GM21381 (cell line): ENCODE data around the gene H6PD.

Source experiments
- ATAC-seq: cut with Tn5 transposase; IDR thresholded peaks from one replicate; pipeline ENCODE4 v1.9.1; 2021; ENCODE audit warnings: mild to moderate bottlenecking, moderate library complexity; ENCODE audit not compliant: unreplicated experiment

H6PD gene

GRCh38 chr1:9234223-9235095 lies at the start of gene H6PD:
H6PD (plus strand) TSS chr1:9234774; CDS start chr1:9244935, 10,161 bp downstream.
- peak; percentile 70 for ATAC-seq

GRCh38 chr1:9186082-9186859 lies 48.3 kb upstream of the H6PD start:
- no peak for ATAC-seq

DNA sequence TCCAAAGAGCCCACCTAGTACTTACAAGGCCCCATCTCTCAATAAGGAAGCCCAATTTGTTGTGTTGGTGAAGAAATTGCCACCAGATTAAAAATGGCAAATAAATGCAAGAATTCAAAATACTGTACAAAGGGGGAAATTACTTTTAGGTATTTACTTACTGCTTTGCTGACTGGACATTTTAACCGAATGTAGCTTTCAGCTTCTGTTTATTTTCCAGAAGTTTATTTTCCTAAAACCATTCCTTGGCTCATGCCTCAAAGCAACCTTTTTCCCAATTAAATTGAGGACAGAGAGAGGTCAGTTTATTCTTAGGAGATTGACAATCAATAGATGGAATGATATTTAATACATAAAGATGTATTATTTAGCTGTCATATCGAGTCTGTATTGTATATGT lies 47.6 kb upstream of the H6PD start:
- no peak for ATAC-seq

- ATAC-seq: no peak
Observed at GRCh38 chr1:9190234-9190633, 44.3 kb upstream of the H6PD start.

- no peak for ATAC-seq
Observed at GRCh38 chr1:9191231-9191630, 43.3 kb upstream of the H6PD start.

- no peak for ATAC-seq
Observed at GRCh38 chr1:9192578-9193232, 41.9 kb upstream of the H6PD start.

DNA sequence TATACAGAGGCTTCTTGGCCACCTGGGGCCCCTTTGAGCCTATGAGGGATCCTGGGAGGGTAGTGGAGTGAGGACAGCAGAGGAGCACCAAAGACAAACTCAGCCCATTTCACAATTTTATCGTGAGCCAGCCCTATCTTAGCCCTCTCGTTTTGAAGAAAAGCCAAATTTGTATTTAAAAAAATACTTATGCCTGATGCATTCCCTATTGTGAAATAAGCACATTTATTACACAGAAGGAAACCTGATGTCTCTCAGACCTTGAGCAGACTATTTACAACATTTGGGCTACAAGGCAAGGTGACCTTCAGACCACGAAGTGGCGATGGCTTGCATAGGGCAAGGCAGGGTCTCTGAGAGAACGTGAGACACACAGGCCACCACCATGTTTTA lies 41.3 kb upstream of the H6PD start:
- ATAC-seq: no peak

DNA sequence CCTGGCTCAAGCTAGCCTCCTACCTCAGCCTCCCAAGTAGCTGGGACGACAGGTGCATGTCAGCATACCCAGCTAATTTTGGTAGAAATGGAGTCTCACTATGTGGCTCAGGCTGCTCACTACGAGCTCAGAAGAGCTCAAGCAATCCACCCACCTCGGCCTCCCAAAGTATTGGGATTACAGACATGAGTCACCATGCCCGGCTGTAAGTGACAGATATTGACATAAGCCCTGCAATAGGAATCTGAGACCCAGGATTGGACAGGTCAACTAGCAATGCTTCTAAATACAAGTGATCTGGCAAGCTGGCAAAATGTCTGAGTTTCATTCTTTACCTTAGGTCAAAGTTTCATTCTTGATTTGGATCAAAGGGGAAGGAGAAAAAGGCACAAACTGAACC lies 40.5 kb upstream of the H6PD start:
- no peak for ATAC-seq

GRCh38 chr1:9195651-9196050 lies 38.9 kb upstream of the H6PD start:
- no peak for ATAC-seq

GRCh38 chr1:9196129-9197040 lies 38.2 kb upstream of the H6PD start:
- ATAC-seq: peak; percentile 60

DNA sequence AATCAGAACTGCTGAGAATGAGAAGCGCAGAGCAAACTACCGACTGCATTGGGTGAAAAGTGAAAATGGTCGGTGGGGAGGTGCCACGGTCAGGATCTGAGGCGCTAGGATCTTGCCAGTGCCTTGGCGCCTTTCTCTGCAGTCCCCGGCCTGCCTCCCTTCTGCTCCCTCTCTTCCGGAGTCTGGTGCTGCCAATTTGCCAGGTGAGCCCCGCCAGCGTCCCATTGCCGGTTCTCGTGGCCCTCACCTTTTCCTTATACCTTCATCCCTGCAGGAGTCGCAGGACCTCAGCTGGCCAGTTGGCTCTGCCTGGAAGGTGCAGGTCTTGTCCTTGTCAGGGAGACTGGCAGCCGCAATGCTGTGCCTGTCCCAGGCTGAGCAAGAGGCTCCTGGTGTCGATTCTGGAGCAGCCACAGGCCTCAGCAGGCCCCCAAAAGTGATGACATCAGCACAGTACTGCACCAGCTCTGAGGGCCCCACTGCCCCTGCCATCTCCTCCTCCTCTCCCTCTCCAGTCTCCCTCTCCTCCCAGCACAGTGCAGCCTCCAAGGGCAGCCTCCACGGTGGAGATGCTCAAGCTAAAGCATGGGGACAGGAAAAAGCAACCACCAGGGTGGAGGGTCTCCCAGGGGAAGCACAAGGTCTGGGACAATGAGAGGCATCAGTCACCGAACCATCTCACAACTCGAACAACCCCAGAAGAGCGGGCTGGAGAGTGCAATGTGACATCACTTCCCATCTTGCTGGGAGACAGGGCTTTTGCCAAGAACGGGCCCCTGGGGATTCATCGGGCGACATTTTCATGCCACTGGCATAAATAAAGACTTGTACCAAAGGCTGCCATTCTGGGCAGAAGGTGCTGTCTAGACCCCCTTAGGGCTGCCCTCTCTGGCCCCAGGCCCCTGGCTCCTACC lies 37.1 kb upstream of the H6PD start:
- no peak for ATAC-seq

DNA sequence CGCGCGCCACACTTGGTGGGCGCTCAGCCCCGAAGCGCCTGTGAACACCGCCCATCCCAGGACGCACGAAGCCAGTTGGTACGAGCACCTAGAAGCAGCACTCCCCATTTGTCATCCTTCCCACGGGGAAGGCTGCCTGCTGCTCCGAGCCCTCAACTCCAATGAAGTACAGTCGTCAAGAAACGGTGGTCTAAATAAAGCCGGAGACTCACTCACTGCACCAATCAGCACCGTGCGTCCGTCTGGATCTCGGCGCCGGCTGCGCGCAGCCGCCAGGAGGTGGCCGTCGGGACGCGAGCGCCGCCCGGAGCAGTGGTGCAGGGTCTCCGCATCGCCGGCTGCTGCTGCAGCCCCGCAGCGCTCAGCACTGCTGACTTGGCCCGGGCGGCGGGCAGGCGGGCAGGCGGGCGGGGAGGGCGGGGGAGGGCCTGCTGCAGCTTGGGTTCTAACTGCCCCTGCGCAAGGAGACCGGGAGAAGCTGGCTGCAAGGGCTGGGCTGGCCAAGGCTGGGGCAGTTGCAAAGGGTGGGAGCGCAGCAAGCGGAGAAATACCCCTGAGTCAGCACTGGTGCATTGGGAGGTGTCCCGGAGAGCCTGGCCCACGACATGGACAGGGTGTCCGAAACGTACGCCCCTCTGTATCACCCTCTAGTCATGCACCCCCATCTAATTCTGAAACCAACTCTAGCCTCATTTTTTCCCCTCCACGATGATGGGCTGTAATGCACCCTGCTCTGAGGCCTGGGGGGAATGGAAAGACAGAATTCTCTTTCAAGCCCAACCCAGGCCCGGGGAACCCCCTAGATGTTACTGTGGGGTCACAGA lies 35.8 kb upstream of the H6PD start:
- no peak for ATAC-seq

DNA sequence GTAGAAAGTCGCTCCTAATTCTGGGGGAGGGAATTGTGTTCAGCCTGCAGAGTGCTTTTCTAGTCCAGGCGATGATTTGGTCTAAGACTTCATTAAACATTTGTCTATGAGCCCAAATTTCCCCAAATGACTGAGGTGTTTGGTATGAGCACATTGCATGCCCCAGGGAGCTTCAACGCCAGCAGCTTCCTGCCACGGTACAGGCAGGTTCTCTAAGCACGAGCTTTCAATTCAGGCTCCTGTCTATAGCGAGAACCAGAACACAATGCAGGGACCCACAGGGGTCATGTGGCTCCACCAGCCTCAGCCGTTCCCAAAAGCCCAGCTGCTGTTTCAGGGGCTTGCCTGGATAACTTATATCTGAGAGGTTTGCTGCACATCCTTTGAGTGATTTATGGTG lies 34.1 kb upstream of the H6PD start:
- no peak for ATAC-seq

DNA sequence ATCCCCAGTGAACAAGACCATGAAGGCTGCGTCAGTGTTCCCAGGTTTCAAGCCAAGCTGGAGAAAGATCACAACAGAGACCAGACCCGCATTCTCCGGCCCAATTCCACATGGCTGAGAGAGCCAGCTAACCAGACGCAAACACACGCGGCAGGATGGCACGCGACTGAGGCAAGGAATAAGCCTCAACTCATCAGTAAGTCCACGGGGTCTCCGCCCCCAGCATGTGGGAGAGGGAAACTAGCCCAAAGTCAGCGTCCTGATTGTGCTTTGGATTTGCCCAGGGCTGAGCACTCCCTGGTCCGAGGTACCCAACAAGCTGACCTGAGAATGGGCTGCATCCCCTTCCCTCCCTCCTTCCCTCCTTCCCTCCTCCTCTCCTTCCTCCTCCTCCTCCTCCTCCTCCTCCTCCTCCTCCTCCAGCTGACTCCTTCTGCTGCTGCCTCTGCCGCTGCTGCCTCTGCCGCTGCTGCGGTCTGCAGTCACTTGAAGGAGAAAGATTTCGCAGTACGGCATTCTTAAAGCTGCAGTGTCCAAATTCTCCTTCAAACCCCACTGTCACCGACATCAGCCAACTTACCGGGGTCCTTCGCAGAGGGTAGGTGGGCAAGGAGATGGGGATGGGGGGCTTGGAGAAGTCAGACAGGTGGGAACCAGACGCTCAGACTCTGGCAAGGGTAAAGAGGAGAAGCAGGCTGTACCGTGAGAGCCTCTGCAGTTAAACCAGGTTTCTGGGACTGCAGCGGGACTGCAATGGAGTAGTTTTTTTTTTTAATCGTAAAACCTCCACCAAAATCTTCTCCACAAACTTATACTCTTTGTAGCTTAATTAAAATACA lies 33.0 kb upstream of the H6PD start:
- no peak for ATAC-seq

- no peak for ATAC-seq
Observed at GRCh38 chr1:9202240-9202870, 32.2 kb upstream of the H6PD start.

- ATAC-seq: no peak
Observed at GRCh38 chr1:9203511-9203982, 31.0 kb upstream of the H6PD start.

DNA sequence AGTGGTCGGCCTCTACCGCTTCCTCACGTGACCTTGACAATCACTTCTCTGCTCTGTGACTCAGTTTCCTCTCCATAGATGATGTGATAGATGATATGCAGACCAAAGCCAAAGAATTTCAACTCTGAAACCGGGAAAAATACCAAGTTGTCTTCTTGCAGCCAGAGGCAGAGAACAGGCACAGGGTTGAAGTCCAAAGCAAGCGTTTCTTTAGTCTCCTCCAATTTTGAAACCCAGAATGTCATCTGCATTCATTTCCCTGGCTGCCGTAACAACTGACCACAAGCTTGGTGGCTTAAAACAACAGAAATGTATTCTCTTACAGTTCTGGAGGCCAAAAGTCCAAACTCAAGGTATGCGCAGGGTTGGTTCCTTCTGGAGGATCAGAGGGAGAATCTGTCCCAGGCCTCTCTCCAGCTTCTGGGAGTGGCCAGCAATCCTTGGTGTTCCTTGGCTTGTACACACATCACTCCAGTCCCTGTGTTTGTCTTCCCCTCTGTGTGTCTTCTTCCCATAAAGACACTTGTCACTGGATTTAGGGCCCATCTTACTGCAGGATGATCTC lies 30.3 kb upstream of the H6PD start:
- no peak for ATAC-seq
